HepG2 (cell line): ENCODE results near the gene DENND11. TPM values are rescaled to one million over a fixed set of nuclear protein-coding genes. Genes with fewer than 3 reads are reported as not detected.

ENCODE experiments used
- BRF2 ChIP-seq: sonication (generic); formaldehyde crosslinking; IDR thresholded peaks from 2 replicates; pipeline ENCODE4 v1.8.1; 2022; ENCODE audit warnings: mild to moderate bottlenecking, missing genetic modification reagents
- CSRNP1 ChIP-seq: sonication (generic); formaldehyde crosslinking; IDR thresholded peaks from 2 replicates; pipeline ENCODE4 v1.8.1; 2023; ENCODE audit warnings: mild to moderate bottlenecking, missing genetic modification reagents
- FLYWCH1 ChIP-seq: sonication (generic); formaldehyde crosslinking; IDR thresholded peaks from 2 replicates; pipeline ENCODE4 v1.8.1; 2023; ENCODE audit warnings: mild to moderate bottlenecking, missing genetic modification reagents
- ISL2 ChIP-seq: sonication (generic); formaldehyde crosslinking; IDR thresholded peaks from 2 replicates; pipeline ENCODE4 v1.5.0; 2020; ENCODE audit warnings: missing genetic modification reagents
- LBX2 ChIP-seq: sonication (generic); formaldehyde crosslinking; IDR thresholded peaks from 2 replicates; pipeline ENCODE4 v1.5.0; 2020; ENCODE audit warnings: missing genetic modification reagents, mild to moderate bottlenecking, borderline replicate concordance
- NCOR1 ChIP-seq: fragments of 200-600 bp; sonication (generic); IDR thresholded peaks from 2 replicates; pipeline ENCODE4 v1.7.0; 2017; ENCODE audit warnings: antibody characterized with exemption, low read length, borderline replicate concordance
- NFE2L1 ChIP-seq: sonication (generic); formaldehyde crosslinking; IDR thresholded peaks from 2 replicates; pipeline ENCODE4 v1.4.0; 2020; ENCODE audit warnings: missing genetic modification reagents, mild to moderate bottlenecking, borderline replicate concordance
- PRDM10 ChIP-seq: sonication (generic); formaldehyde crosslinking; IDR thresholded peaks from 2 replicates; pipeline ENCODE4 v1.4.0; 2020; ENCODE audit warnings: low read depth, missing genetic modification reagents
- RBM22 ChIP-seq: fragments of 200-400 bp; formaldehyde crosslinking; optimal IDR thresholded peaks from 2 replicates; pipeline ENCODE3; 2017; ENCODE audit warnings: mild to moderate bottlenecking, low read length, moderate library complexity
- U2AF2 ChIP-seq: fragments of 200-400 bp; formaldehyde crosslinking; IDR thresholded peaks from 2 replicates; pipeline ENCODE4 v1.6.1; 2017; ENCODE audit warnings: low read depth, mild to moderate bottlenecking, low read length
- ZFYVE20 ChIP-seq: sonication (generic); formaldehyde crosslinking; IDR thresholded peaks from 2 replicates; pipeline ENCODE4 v1.8.0; 2023; ENCODE audit warnings: low read depth, mild to moderate bottlenecking, moderate library complexity, missing genetic modification reagents, borderline replicate concordance
- ZNF230 ChIP-seq: sonication (generic); formaldehyde crosslinking; IDR thresholded peaks from 2 replicates; pipeline ENCODE4 v1.4.0; 2020; ENCODE audit warnings: mild to moderate bottlenecking, missing genetic modification reagents
- ZNF3 ChIP-seq: IDR thresholded peaks from 2 replicates; pipeline ENCODE4 v1.7.0; 2017; ENCODE audit warnings: inconsistent platforms
- ZNF317 ChIP-seq: sonication (generic); formaldehyde crosslinking; IDR thresholded peaks from 2 replicates; pipeline ENCODE4 v1.5.0; 2020; ENCODE audit warnings: mild to moderate bottlenecking, missing genetic modification reagents
- ZNF543 ChIP-seq: sonication (generic); formaldehyde crosslinking; IDR thresholded peaks from 2 replicates; pipeline ENCODE4 v1.4.0; 2020; ENCODE audit warnings: mild to moderate bottlenecking, missing genetic modification reagents
- ZNF567 ChIP-seq: sonication (generic); formaldehyde crosslinking; IDR thresholded peaks from 2 replicates; pipeline ENCODE4 v1.8.1; 2023; ENCODE audit warnings: mild to moderate bottlenecking, missing genetic modification reagents, borderline replicate concordance
- ZNF616 ChIP-seq: sonication (generic); formaldehyde crosslinking; IDR thresholded peaks from 2 replicates; pipeline ENCODE4 v1.5.0; 2020; ENCODE audit warnings: low read depth, mild to moderate bottlenecking, missing genetic modification reagents
- ZNF746 ChIP-seq: sonication (generic); formaldehyde crosslinking; IDR thresholded peaks from 2 replicates; pipeline ENCODE4 v1.8.0; 2022; ENCODE audit warnings: mild to moderate bottlenecking, missing genetic modification reagents
- ZNF788 ChIP-seq: sonication (generic); formaldehyde crosslinking; IDR thresholded peaks from 2 replicates; pipeline ENCODE4 v1.5.0; 2020; ENCODE audit warnings: mild to moderate bottlenecking, missing genetic modification reagents, borderline replicate concordance
- ZNF816 ChIP-seq: sonication (generic); formaldehyde crosslinking; IDR thresholded peaks from 2 replicates; pipeline ENCODE4 v1.8.0; 2022; ENCODE audit warnings: missing genetic modification reagents, mild to moderate bottlenecking, borderline replicate concordance
- polyA plus RNA-seq, 8 experiments: library from polyadenylated mRNA; depleted of rRNA in 3 of 8; stranded (reverse) in 7 of 8; unstranded in 1 of 8; fragments of >200 nt; fragmentation: Illumina TruSeq in 4 of 8; extraction: Trizol in 4 of 8; gene quantifications; 2 replicates each; pipeline versions ENCODE4 v1.2.1 to v1.2.3, GENCODE V29; 2011 to 2016; ENCODE audit warnings: low read depth in 4 of 8, missing spikeins in 1 of 8, mixed read lengths in 1 of 8; ENCODE audit not compliant: insufficient read depth in 1 of 8
- total RNA-seq, 5 experiments: library from RNA; depleted of rRNA; stranded (reverse); fragments of >200 nt; fragmentation: Illumina TruSeq; extraction: Trizol; gene quantifications; 2 replicates each; pipeline ENCODE4 v1.2.3, GENCODE V29; 2016; ENCODE audit warnings: low read depth in 1 of 5
- TF ChIP-seq, protein P1 (sequence below): sonication (generic); formaldehyde crosslinking; IDR thresholded peaks from 2 replicates; pipeline ENCODE4 v1.5.0; 2020; ENCODE audit warnings: mild to moderate bottlenecking, missing genetic modification reagents, borderline replicate concordance

DENND11 gene
- total and polyA plus RNA-seq, 2 of the 13 experiments (the other 11 are each of a cell fraction or from before 2014, with no cell fraction given) = 7.1 to 10.5 TPM

GRCh38 chr7:141695803-141696289, 6.1 kb downstream of the DENND11 start (continued):
- peak; percentile 84 for TF ChIP-seq PRDM10 (CRISPR knock-in tag)
- no peak for TF ChIP-seq NFE2L1 (CRISPR knock-in tag)
- TF ChIP-seq CSRNP1 (CRISPR knock-in tag) = no peak
- no peak for TF ChIP-seq FLYWCH1 (CRISPR knock-in tag)
- no peak for TF ChIP-seq BRF2 (CRISPR knock-in tag)
- TF ChIP-seq RBM22 = no peak
- no peak for TF ChIP-seq ZFYVE20
- TF ChIP-seq, protein P1, sequence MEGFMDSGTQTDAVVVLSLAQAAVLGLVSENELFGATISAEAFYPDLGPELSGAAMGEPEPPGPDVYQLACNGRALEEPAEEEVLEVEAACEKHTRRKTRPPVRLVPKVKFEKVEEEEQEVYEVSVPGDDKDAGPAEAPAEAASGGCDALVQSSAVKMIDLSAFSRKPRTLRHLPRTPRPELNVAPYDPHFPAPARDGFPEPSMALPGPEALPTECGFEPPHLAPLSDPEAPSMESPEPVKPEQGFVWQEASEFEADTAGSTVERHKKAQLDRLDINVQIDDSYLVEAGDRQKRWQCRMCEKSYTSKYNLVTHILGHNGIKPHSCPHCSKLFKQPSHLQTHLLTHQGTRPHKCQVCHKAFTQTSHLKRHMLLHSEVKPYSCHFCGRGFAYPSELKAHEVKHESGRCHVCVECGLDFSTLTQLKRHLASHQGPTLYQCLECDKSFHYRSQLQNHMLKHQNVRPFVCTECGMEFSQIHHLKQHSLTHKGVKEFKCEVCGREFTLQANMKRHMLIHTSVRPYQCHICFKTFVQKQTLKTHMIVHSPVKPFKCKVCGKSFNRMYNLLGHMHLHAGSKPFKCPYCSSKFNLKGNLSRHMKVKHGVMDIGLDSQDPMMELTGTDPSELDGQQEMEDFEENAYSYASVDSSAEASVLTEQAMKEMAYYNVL (CRISPR knock-in tag) = peak; percentile 55; the same call in 1 of the 2 replicates
- no peak for TF ChIP-seq ZNF567 (CRISPR knock-in tag)
- TF ChIP-seq LBX2 = no peak
- TF ChIP-seq ZNF230 = no peak
- TF ChIP-seq ZNF317 (CRISPR knock-in tag) = 0 out of 2 replicates have a peak, but pooled peaks have one; percentile 57
- no peak for TF ChIP-seq ZNF543 (CRISPR knock-in tag)
- no peak for TF ChIP-seq ISL2
- no peak for TF ChIP-seq ZNF788 (CRISPR knock-in tag)
- TF ChIP-seq ZNF616 (CRISPR knock-in tag) = no peak
- TF ChIP-seq ZNF3 (CRISPR knock-in tag) = 0 out of 2 replicates have a peak, but pooled peaks have one; percentile 51
- TF ChIP-seq ZNF746 (CRISPR knock-in tag) = peak; percentile 26; the same call in 1 of the 2 replicates
- TF ChIP-seq ZNF816 (CRISPR knock-in tag) = no peak; the same call in 1 of the 2 replicates
- TF ChIP-seq U2AF2 = no peak
- TF ChIP-seq NCOR1 = no peak
